Measurements from ENCODE around the gene BSDC1.

- no peak for TF ChIP-seq POLR2AphosphoS5 (IDR thresholded peaks at IDR 0.05; ENCODE audit: low read depth, low read length)
- no peak for TF ChIP-seq POLR2A (IDR thresholded peaks at IDR 0.05; ENCODE audit: low read depth, low read length)
- no peak for TF ChIP-seq TAF1 (IDR thresholded peaks at IDR 0.05; ENCODE audit: low read depth, low read length)
- TF ChIP-seq PAX5 (IDR thresholded peaks at IDR 0.05; ENCODE audit: insufficient read depth, low read length, severe bottlenecking) = no peak
- no peak for TF ChIP-seq SPI1 (IDR thresholded peaks at IDR 0.05; ENCODE audit: low read depth, low read length)
Observed at GRCh38 chr1:32386676-32387392, 7.4 kb downstream of the BSDC1 start.
